ENCODE data around the gene PTGS2.

The PTGS2 gene

DNA sequence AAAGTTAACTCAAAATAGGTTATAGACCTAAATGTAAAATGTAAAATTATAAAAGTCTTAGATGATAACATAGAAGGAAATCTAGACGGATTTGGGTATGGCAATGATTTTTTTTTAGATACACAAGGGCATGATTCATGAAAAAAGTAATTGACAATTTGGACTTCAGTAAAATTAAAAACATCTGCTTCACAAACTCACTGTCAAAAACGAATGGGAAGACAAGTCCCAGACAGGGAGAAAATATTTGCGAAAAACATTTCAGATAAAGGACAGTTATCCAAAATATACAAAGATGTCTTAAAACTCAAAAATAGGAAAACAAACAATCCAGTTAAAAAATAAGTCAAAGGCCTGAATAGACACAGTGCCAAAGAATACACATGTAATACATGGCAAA is 9.7 kb upstream of the PTGS2 start:
- TF ChIP-seq ZNF302 (tag by site-specific recombination; IDR thresholded peaks at IDR 0.05; ENCODE audit: low read depth) (no peak), ZNF571 (tag by site-specific recombination; IDR thresholded peaks at IDR 0.05) (no peak), ZNF174 (tag by site-specific recombination; IDR thresholded peaks at IDR 0.05) (no peak), ZNF341 (tag by site-specific recombination; IDR thresholded peaks at IDR 0.05; ENCODE audit: low read depth) (no peak), ZNF146 (tag by site-specific recombination; IDR thresholded peaks at IDR 0.05) (no peak), MZF1 (tag by site-specific recombination; IDR thresholded peaks at IDR 0.05; ENCODE audit: borderline replicate concordance) (no peak), ZNF112 (tag by site-specific recombination; IDR thresholded peaks at IDR 0.05) (no peak)
- H3K9me3 ChIP-seq (ENCODE audit: control insufficient read depth, insufficient read depth, low read depth, low read length) = no peaks in the 10 kb centered on the region
- ChIA-PET CTCF (no interaction called here), POLR2A (interaction anchor here (1.6 kb wide), 1 partner anchor 10 kb away, joined by 3 read pairs; the partner anchor contains the start of gene PTGS2)
- H3K27ac ChIP-seq (ENCODE audit: extremely low read depth, low read depth, low read length) = no peak overlapping the region
- no peaks in the 10 kb centered on the region for H3K4me1 ChIP-seq (ENCODE audit: control insufficient read depth, insufficient read depth, low read length)
- no peaks in the 10 kb centered on the region for H3K36me3 ChIP-seq (ENCODE audit: control insufficient read depth in 2 of 2, insufficient read depth in 1 of 2, low read length in 2 of 2)
- H3K4me3 ChIP-seq (ENCODE audit: low read depth, low read length) = no peak overlapping the region

GRCh38 chr1:186689376-186689775 is 9.2 kb upstream of the PTGS2 start:
- POLR2A ChIA-PET = interaction anchor here (1.6 kb wide), 1 partner anchor 9 kb away, joined by 3 read pairs; the partner anchor contains the start of gene PTGS2

DNA sequence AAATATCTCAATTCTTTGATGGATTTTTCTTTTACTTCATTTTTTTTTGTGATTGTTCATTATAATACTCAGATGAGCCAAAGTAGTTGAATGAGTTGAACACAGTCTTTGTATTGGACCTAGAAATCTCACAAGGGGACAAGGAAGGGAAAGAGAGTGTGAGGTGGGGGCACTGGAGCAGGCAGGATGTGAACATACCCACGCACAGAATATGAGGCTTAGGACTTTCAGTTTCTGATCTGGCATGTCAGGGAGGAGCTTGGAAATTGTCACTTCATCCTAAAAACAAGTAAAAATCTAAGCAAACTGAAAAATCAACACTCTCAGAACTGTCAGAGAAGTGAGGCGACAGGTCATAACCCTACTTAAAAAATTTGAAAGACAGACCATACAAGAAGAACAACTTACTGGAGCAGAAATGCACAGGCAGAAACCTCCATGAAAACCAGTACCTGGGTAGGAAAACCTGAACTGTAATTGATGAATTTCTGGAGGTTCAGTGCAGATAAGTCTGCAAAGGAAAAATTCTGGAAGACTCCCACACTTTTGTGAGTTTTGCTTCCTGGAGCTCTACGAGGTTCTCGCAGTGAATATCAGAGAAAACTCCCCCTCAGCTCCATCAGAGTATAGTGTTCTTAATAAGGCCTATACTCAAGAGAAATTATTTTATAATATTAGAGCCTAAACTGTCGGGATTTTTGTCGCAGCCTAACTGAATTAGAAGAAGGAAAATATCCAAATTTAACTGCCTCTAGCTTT is 3.6 kb upstream of the PTGS2 start:
- CTCF ChIA-PET = interaction anchor here (0.7 to 2.1 kb wide), 5 partner anchors 69 to 349 kb away, joined by 3 to 8 read pairs (median 3); no protein-coding TSS in a partner anchor
- Histone ChIP-seq H3K4me3 (ENCODE audit: low read depth, low read length) (no peak overlapping the region), H3K9me3 (ENCODE audit: control insufficient read depth, insufficient read depth, low read depth, low read length) (no peaks in the 10 kb centered on the region), H3K36me3 (ENCODE audit: control insufficient read depth in 2 of 2, insufficient read depth in 1 of 2, low read length in 2 of 2) (no peaks in the 10 kb centered on the region), H3K27ac (ENCODE audit: extremely low read depth, low read depth, low read length) (no peak overlapping the region), H3K4me1 (ENCODE audit: control insufficient read depth, insufficient read depth, low read length) (no peaks in the 10 kb centered on the region)
- POLR2A ChIA-PET = no interaction called here
- no peak for TF ChIP-seq ZNF292 (tag by site-specific recombination; IDR thresholded peaks at IDR 0.05; ENCODE audit: borderline replicate concordance, low read depth)
- TF ChIP-seq ZFP37 (tag by site-specific recombination; IDR thresholded peaks at IDR 0.05) = no peak
- TF ChIP-seq ZNF169 (tag by site-specific recombination; IDR thresholded peaks at IDR 0.05) = no peak
- no peak for TF ChIP-seq ZNF416 (tag by site-specific recombination; IDR thresholded peaks at IDR 0.05)
- no peak for TF ChIP-seq ZNF510 (tag by site-specific recombination; IDR thresholded peaks at IDR 0.05; ENCODE audit: insufficient replicate concordance)
- TF ChIP-seq EGR2 (tag by site-specific recombination; IDR thresholded peaks at IDR 0.05; ENCODE audit: low read depth) = no peak
- no peak for TF ChIP-seq ZBTB7A (tag by site-specific recombination; IDR thresholded peaks at IDR 0.05; ENCODE audit: low read depth)
- no peak for TF ChIP-seq ZNF585B (tag by site-specific recombination; IDR thresholded peaks at IDR 0.05)
- no peak for TF ChIP-seq SCRT2 (tag by site-specific recombination; IDR thresholded peaks at IDR 0.05)
- TF ChIP-seq ZNF664 (tag by site-specific recombination; IDR thresholded peaks at IDR 0.05) = no peak
- no peak for TF ChIP-seq ZNF791 (tag by site-specific recombination; IDR thresholded peaks at IDR 0.05)
- no peak for TF ChIP-seq ZSCAN16 (tag by site-specific recombination; IDR thresholded peaks at IDR 0.05)
- no peak for TF ChIP-seq RBAK (tag by site-specific recombination; IDR thresholded peaks at IDR 0.05)
- TF ChIP-seq ZNF76 (tag by site-specific recombination; IDR thresholded peaks at IDR 0.05; ENCODE audit: borderline replicate concordance, low read depth) = no peak
- no peak for TF ChIP-seq ZNF747 (tag by site-specific recombination; IDR thresholded peaks at IDR 0.05)

More at GRCh38 chr1:186689376-186689775, 9.2 kb upstream of the PTGS2 start:
- Histone ChIP-seq H3K4me3 (ENCODE audit: low read depth, low read length) (no peak overlapping the region), H3K4me1 (ENCODE audit: control insufficient read depth, insufficient read depth, low read length) (no peaks in the 10 kb centered on the region), H3K36me3 (ENCODE audit: control insufficient read depth in 2 of 2, insufficient read depth in 1 of 2, low read length in 2 of 2) (no peaks in the 10 kb centered on the region), H3K27ac (ENCODE audit: extremely low read depth, low read depth, low read length) (no peak overlapping the region), H3K9me3 (ENCODE audit: control insufficient read depth, insufficient read depth, low read depth, low read length) (no peaks in the 10 kb centered on the region)
- TF ChIP-seq ZNF596 (tag by site-specific recombination; IDR thresholded peaks at IDR 0.05) (no peak), SP7 (tag by site-specific recombination; IDR thresholded peaks at IDR 0.05) (no peak), WT1 (tag by site-specific recombination; IDR thresholded peaks at IDR 0.05) (no peak), ZNF132 (tag by site-specific recombination; IDR thresholded peaks at IDR 0.05; ENCODE audit: borderline replicate concordance) (no peak), ZNF501 (tag by site-specific recombination; IDR thresholded peaks at IDR 0.05) (no peak), ZNF274 (IDR thresholded peaks at IDR 0.05; ENCODE audit: low read length) (no peak), ZNF274 (tag by site-specific recombination; IDR thresholded peaks at IDR 0.05; ENCODE audit: borderline replicate concordance) (no peak), ZEB2 (tag by site-specific recombination; IDR thresholded peaks at IDR 0.05) (no peak), OVOL3 (tag by site-specific recombination; IDR thresholded peaks at IDR 0.05) (no peak), ZSCAN23 (tag by site-specific recombination; IDR thresholded peaks at IDR 0.05) (no peak), ZNF664 (tag by site-specific recombination; IDR thresholded peaks at IDR 0.05) (no peak), ZNF133 (tag by site-specific recombination; IDR thresholded peaks at IDR 0.05) (no peak)
- CTCF ChIA-PET = interaction anchor here (0.6 kb wide), 1 partner anchor 11 kb away, joined by 6 read pairs; no protein-coding TSS in a partner anchor
